HG03457 (cell line): Measurements from ENCODE around the gene MLKL.
"Not testable (repeated sequence)": the region's sequence is repeated elsewhere in the genome, so short reads cannot be mapped to it uniquely, and the experiment has no call there.

ENCODE experiments used
- ATAC-seq: cut with Tn5 transposase; IDR thresholded peaks from one replicate; pipeline ENCODE4 v1.9.1; 2021; ENCODE audit warnings: moderate number of reproducible peaks; ENCODE audit not compliant: unreplicated experiment

MLKL gene

DNA sequence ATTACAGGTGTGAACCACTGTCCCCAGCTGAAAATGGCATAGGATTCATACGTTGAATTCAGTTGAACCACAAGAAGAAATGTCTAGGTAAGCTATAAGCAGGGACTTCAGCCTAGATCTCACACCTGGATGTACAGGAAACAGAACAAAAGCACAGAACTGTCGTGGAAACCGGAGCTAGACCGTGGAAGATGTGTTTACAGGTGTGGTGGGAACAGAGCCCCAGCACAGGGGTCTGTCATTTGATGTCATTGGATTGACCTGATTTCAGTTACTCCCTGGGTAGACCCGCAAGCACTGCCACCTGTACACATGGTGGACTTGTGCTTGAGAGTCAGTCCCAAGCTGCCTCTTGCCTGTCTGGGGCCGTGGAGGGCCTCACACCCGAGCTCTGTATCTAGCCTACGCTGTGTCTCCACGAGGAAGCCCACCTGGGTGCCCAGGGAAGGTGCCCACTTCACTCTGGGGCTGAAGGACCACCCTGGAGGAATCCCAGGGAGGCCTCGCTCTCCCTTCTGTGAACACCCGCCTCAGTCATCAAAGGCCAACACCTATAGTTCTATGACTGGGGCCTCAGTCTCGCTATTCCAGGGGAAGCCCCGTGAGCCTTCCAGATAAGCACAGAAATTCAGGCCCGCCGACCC is 32.2 kb upstream of the MLKL start:
- no peak for ATAC-seq

DNA sequence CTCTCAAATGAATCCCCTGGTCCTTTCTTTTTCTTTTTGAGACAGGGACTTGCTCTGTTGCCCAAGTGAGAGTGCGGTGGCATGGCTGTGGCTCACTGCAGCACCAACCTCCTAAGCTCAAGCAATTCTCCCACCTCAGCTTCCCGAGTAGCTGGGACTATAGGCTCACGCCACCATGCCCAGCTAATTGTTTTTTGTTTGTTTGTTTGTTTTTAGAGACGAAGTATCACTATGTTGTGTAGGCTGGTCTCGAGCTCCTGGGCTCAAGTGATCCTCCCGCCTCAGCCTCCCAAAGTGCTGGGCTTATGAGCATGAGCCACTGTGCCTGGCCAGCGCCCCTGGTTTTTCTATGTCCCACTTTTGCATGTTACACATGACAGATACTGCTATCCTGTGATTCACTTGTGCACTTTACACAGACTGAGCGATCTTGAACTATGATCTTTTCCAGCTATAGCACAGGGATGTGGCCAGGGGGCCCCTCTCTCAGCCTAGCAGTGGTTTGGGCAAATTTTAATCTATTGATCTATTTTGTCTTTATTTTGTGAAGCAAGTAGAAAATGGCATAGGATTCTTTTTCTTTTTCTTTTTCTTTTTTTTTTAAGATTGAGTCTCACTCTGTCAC is 31.3 kb upstream of the MLKL start:
- ATAC-seq, result no peak

- ATAC-seq, result no peak
These were observed 29.4 kb upstream of the MLKL start for GRCh38 chr16:74729783-74730683.

- ATAC-seq, result no peak
These were observed 27.2 kb upstream of the MLKL start for GRCh38 chr16:74727903-74728302.

DNA sequence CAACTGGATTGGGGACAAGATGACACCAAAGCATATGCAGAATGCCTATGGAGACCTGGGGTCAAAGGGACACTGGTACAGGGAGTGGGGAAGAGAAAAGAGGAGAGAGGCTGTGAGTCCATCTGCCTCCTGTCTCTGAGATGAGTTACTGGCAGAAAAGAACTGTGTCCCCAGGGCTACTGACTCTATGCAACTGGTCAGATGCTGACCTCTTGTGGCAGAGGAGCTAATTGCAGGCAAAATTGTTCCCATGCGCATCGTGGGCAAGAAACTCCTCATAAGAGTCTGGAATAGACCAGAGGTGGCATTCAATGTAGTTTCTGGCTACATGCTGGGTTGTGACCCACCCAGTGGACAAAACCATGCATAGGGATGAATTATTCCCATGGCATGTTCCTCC is 26.1 kb upstream of the MLKL start:
- no peak for ATAC-seq

GRCh38 chr16:74725651-74726455 is 25.2 kb upstream of the MLKL start:
- ATAC-seq, result no peak

DNA sequence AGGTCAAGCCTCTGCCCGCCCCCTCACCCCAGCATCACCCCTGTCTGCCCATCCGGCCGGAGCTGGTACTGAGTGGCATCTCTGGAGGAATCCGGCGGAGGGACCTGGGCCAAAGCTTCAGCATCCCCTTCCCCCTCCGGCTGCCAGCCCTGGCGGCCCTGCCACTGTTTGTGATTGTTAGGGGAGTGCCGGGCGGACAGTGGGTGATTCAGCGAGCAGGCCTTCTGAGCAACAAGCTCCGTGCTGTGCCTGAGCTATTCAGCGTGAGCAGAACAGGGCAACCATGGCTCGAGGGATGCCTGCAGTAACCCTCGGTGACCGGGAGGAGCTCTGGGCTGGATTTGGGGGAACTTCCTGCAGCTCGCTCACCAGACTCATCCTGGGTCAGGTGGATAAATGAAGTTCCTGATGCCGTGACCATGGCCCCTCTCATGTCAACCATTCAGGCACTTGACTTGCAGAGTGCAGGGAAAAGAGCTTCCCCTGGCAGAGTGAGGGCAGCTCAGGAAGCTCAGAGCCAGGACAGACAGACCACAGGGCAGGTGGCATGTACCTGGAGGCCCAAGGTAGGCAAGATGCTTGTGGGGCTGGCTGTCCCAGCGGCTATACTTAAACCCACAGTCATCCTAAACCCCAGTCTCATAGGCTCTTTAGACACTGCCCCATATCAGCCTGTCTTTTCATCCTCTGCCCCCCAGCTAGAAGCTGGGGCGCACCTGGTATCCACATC is 24.3 kb upstream of the MLKL start:
- ATAC-seq, result no peak

- no peak for ATAC-seq
These were observed 22.6 kb upstream of the MLKL start for GRCh38 chr16:74723256-74723655.

- ATAC-seq, result not testable (repeated sequence)
These were observed 21.5 kb upstream of the MLKL start for GRCh38 chr16:74722156-74722555.

- ATAC-seq, result no peak
These were observed 21.1 kb upstream of the MLKL start for GRCh38 chr16:74721716-74722115.

DNA sequence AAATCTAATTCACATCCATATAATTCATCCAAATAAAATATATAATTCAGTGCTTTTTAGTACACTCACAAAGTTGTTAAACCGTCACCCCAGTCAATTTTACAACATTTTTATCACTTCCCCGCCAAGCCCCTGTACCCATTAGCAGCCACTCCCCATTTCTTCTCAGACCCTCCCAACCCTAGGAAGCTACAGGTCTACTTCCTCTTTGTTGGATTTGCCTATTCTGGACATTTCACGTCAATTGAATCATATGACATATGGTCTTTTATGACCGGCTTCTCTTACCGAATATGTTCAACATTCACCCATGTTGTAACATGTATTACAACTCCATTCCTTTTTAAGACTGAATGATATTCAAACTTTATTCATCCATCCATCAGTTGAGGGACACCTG is 19.9 kb upstream of the MLKL start:
- ATAC-seq, result no peak

DNA sequence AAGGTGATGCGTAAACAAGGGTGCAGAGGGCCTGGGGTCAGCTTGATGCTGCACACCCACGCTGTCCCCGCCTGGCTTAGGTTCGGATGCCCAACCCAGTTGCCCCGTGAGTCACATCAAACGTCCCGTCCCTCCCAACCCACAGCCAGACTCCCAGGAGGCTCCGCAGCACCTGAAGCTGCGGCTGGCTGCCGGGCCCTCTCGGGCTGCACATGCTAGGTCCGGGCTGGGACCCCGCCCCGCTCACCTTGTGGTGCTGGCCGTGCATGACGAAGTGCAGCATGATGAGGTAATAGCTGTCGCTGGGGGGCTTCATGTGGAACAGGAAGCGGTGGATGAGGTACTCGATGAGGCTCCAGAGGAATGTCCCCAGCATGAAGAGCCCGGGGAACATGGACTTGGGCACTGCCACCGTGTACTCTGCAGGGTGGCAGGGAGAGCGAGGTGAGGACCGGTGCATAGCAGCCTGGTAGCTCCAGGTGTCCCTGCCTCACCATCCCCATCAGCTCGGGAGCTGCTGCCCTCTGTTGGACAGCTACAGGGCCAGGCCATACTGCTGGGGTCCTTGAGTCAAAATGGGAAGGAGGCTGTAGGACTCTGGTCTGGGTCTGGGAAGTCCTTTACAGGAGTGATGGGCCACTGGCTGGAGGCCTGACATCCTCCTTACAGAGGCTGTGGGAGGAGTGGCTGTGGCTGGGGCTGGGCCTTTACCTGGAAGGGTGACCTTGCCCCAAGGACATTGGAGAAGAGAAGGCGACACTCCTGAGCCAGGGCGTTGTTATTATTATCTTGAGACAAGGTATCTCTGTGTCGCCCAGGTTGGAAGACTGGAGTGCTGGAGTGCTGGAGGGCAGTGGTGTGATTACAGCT is 18.3 kb upstream of the MLKL start:
- ATAC-seq, result no peak

- ATAC-seq, result no peak
These were observed 17.5 kb upstream of the MLKL start for GRCh38 chr16:74718140-74718539.

DNA sequence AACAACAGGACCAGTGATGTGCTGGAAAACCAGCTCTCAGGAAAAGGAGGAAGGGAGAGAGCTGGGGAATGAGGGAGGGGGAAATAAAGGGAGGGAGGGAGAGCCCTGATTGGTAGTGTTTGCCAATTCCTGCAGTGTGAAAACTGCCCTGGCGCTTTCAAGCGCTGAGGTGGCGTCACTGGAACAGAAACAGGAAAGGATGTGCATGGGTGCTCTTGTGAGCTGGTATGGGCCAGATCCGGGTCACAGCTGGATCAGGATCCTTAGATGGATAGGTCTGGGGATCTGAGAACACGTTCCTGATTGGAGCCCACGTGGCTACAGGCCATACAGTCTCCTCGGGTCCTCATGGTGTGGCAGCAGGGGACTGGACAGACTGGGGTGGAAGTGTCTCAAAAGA is 16.7 kb upstream of the MLKL start:
- ATAC-seq, result no peak

DNA sequence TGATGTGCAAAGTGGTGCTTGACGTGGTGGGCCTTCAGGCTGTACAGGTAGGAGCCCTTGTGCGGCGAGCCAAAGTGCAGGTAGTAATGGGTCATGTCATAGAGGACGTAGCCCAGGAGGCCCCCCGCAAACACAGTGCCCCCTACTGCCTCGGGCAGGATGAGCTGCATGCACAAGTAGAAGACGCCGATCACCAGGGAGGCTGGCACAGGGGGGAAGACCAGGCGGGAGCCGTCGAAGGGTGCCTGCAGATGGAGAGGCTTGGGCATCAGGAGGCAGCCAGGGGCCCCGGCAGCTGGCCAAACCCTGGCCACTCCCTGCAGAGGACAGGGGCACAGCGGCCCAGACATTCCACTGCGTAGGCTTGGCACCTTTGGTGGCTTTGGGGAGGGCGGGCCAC is 15.7 kb upstream of the MLKL start:
- no peak for ATAC-seq

DNA sequence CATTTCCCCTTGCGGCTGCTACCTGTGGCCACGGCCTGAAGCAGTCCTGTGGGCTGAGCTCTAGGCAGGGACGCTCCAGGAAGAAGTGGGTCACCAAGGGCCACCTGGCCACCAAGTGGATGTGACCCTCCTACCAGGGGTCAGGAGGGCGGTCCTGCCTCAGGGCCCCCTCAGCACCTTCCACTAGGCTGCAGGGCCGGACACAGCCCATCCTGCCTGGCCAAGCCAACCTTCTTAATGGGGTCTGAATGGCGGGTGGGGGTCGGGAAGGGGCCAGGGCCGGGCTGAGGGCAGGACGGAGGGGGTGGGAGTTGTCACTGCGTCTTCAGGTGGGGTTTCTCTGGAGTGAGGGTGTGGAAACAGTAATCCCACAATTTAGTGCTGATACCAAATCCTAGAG is 13.2 kb upstream of the MLKL start:
- no peak for ATAC-seq

DNA sequence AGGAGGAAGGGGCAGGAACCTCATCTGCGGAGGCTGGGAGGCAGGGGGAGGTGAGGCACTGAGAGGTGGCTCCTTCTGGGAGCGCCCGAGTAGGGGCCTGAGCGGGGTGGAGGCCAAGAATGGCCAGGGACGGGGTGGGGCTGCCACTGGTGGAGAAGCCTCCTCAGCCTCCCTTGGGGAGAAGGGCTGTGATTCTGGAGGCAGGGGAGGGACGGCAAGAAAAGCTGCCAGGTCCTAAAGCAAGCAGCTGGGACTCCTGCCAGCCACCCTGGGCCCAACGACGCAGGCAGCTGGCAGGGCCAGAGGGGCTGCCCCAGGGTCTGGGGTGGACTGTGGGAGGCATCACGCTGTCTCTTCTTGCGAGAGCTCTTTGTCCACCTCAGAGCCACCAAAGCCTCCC is 12.7 kb upstream of the MLKL start:
- no peak for ATAC-seq

DNA sequence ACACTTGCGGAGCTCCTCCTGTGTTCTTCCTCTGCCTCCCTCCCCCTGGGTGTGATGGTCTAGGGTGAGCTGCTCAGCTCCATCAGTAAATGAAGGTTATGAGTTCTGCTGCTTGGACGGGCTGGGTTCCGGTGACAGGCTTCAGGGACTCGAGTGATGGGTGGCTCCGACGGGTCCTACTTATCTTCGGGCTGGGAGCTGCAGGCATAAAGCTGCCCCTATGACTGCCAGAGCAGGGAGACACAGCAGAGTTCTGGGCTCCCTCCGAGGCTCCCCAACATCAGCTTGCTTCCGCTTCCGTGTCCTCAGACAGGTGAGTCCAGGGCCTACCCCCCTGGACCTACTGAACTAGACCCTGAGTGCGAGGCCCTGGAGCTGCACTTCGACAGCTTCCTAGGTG is 11.3 kb upstream of the MLKL start:
- ATAC-seq, result no peak

DNA sequence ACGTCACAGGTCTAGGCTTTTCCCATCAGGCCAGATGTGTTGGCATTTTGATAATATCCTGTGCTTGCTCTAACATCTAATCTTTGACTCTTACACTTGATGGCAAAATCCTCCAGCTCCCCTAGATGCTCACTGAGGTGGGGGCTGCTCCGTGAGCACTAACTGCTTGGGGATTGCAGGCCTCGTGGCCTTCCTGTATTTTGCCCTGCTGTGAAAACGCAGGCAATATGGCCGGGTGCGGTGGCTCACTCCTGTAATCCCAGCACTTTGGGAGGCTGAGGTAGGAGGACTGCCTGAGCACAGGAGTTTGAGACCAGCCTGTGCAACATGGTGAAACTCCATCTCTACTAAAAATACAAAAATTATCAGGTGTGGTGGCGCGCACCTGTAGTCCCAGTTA is 9.7 kb upstream of the MLKL start:
- no peak for ATAC-seq

DNA sequence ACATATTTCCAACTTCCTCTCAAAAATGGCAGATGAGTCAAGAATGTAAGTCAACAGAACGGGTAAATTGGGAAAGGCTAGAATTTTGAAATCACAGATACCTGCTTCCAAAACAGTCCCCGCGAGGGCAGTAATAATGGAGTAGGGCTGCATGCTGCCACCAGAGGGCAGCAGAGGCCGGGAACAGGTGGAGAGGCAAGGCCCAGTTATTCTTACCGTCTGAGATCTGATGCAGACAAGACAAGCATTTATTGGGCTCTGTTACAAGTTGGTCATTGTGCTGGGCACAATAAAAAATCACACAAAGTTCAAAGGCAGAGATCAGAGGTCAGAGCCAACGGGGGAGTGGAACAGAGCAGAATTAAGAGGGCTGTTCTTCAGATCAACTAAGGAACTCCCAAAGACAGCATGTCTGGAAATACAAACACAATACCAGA is 8.8 kb upstream of the MLKL start:
- no peak for ATAC-seq
